Right lobe of liver (tissue), 4 donors: ENCODE measurements around the gene AGAP2.
A peak's percentile ranks its signal among the peaks of the same experiment; 100 is the strongest.

Experiments used
- POLR2A ChIP-seq: fragments of 450-650 bp; IDR thresholded peaks from one replicate; pipeline ENCODE4 v1.6.1; 2017; ENCODE audit warnings: antibody characterized with exemption, mild to moderate bottlenecking
- TF ChIP-seq, protein P1 (sequence below), 4 donors: fragments of 200-600 bp in 3 of 4; fragments of 450-650 bp in 1 of 4; IDR thresholded peaks; one replicate each; pipeline versions ENCODE4 v1.5.1 to v1.8.0; 2016 to 2022; ENCODE audit warnings: antibody characterized with exemption in 4 of 4, mild to moderate bottlenecking in 2 of 4
- donor health status: DM: no; HTN: no; CAD: no.
- donor health status: DM: no; HTN: no; CAD: no.
- donor health status: DM: no; HTN: yes; CAD: no.

DNA sequence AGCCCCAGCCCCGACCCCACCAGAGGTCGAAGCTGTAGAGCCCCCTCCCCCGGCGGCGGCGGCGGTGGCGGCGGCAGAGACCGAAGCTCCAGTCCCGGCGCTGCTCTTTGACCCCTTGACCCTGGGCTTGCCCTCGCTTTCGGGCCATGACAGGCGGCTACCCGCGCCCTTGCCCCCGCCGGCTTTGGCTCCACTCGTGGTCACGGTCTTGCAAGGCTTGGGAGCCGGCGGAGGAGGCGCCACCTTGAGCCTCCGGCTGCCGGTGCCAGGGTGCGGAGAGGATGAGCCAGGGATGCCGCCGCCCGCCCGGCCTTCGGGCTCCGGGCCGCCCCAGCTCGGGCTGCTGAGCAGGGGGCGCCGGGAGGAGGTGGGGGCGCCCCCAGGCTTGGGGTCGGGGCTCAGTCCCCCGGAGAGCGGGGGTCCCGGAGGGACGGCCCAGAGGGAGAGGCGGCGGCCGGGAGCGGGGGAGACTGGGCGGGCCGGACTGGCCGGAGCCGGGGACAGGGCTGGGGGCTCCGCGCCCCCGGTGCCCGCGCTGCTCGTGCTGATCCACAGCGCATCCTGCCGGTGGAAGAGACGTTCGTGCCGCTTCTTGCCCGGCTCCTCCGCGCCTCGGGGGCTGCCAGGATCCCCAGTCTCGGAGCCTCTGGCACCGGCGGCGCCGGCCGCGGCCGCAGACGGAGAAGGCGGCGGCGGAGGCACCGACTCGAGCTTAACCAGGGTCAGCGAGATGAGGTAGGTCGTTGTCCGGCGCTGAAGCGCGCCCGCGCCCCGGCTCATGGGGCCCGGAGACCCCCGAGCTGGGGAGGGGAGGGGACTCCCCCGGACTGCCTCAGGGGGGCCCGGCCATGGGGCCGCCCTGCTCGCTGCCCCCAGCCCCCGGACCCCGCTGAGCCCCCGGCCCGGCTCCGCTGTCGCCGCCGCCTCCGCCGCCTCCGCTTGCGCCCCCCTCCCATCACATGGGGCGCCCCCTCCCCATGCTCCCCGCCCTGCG lies 778 bp downstream of the AGAP2 start:
- TF ChIP-seq, protein P1, sequence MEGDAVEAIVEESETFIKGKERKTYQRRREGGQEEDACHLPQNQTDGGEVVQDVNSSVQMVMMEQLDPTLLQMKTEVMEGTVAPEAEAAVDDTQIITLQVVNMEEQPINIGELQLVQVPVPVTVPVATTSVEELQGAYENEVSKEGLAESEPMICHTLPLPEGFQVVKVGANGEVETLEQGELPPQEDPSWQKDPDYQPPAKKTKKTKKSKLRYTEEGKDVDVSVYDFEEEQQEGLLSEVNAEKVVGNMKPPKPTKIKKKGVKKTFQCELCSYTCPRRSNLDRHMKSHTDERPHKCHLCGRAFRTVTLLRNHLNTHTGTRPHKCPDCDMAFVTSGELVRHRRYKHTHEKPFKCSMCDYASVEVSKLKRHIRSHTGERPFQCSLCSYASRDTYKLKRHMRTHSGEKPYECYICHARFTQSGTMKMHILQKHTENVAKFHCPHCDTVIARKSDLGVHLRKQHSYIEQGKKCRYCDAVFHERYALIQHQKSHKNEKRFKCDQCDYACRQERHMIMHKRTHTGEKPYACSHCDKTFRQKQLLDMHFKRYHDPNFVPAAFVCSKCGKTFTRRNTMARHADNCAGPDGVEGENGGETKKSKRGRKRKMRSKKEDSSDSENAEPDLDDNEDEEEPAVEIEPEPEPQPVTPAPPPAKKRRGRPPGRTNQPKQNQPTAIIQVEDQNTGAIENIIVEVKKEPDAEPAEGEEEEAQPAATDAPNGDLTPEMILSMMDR (IDR thresholded peaks at IDR 0.05): peak in 2 of 4 donors; percentile 17 to 31
- TF ChIP-seq POLR2A: no peak
